HAP-1 (cell line): ENCODE measurements around the gene NELFCD.

Experiments used
- DNase-seq, 2 experiments: peaks; one replicate each; pipeline ENCODE4 v3.0.0-alpha.2; 2016 to 2020; ENCODE audit warnings: low spot score in 2 of 2
- H3K27me3 ChIP-seq: fragments of 250-450 bp; sonication (Bioruptor Pico); 2 replicates; pipeline ENCODE4 v1.5.1; 2020; ENCODE audit warnings: low read depth, mild to moderate bottlenecking, moderate library complexity
- H3K36me3 ChIP-seq: fragments of 250-450 bp; sonication (Bioruptor Pico); replicated peaks from 2 replicates; pipeline ENCODE4 v1.5.1; 2020; ENCODE audit warnings: mild to moderate bottlenecking
- H3K4me1 ChIP-seq: fragments of 250-450 bp; sonication (Bioruptor Pico); 2 replicates; pipeline ENCODE4 v1.5.1; 2020; ENCODE audit warnings: mild to moderate bottlenecking
- H3K4me3 ChIP-seq: fragments of 250-450 bp; sonication (Bioruptor Pico); 2 replicates; pipeline ENCODE4 v1.5.1; 2020; ENCODE audit warnings: mild to moderate bottlenecking, moderate library complexity
- H3K9me3 ChIP-seq: fragments of 250-450 bp; sonication (Bioruptor Pico); 2 replicates; pipeline ENCODE4 v1.5.1; 2020; ENCODE audit warnings: mild to moderate bottlenecking, moderate library complexity
- in situ Hi-C: fragments of 300-500 bp; cut with MboI; formaldehyde crosslinking; loops from 3 replicates; pipeline ENCODE4 v1.14.3; 2020; ENCODE audit warnings: low sequenced_read_pairs, inconsistent platforms, mixed read lengths

NELFCD gene

DNA sequence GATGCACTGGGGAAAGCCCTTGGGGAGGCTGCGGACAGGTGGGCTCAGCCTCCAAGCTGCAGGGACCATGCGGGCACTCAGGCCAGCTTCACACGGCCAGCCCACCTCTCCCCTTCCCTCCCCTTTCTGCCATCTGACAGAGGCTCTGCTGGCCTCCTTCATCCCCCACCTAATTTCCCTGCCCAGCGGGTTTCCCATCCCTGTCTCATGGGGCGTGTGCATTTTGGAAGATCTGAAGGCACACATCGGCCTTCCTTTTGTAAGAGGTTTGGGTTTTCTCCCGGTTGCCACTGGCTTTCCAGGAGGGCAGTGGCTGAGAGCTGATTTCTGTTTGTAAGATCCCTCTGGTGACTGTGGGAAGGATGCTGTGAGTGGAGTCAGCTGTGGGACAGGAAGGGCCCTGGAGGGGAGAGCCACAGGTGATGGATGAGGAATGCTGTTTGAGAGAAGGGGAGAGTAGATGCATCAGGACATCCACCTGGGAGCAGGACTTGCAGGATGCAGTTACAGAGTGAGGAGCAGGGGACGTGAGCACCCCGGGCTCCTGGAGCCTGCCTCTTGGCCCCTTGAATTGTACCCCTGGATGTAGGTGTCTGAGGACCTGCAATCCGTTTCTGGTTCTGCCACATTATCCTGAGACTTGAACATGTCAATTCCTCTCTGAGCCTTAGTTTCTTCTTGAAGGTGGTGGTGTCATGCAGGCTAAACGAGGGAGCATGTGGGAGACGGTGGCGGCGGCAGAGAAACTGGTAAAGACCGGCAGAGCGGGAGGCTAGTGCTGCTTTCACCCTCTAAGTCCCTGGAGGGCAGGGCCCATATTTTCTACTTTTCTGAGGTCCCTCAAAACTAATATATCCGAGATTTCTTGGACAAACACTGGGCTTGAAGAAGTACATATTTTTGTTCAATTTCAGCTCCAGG is 32.2 kb downstream of the NELFCD start:
- Histone ChIP-seq H3K4me1 (peaks cover 9% of the 10 kb centered on the region), H3K27me3 (no peaks in the 10 kb centered on the region), H3K9me3 (no peaks in the 10 kb centered on the region), H3K4me3 (no peak overlapping the region), H3K36me3 (no peaks in the 10 kb centered on the region)
- no peak for DNase-seq
- in situ Hi-C loops: no loop called here

DNA sequence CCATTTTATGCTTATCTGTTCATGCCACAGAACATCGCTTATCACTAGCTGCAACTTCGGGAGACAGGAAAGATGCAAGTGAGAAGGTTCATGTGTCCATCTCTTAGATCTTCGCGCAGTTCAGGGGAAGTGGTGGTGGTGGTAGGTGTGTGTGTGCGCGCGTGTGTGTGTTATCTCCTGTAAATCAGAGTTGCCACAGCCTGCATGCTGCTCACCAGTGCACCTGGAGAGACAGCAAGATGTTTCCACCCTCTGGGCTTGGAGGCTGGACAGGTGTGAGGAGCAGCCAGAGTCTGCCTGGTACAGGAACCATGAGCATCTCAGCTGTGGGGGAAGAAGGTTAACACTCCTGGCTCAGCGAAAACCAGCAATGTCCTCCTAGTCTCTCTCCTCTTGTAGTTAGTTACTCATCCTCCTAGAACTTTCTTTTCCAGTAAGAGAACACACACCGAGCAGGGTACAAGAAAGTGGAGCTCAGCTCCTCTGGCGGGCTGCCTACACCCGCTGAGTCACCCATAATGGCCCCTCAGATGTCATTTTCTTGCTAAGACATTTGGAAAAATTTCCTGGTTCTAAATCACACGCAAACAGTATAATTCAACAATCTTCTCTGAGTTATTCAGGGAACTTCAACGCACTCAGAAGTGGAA is 33.0 kb downstream of the NELFCD start:
- peaks cover 9% of the 10 kb centered on the region for H3K4me1 ChIP-seq

DNA sequence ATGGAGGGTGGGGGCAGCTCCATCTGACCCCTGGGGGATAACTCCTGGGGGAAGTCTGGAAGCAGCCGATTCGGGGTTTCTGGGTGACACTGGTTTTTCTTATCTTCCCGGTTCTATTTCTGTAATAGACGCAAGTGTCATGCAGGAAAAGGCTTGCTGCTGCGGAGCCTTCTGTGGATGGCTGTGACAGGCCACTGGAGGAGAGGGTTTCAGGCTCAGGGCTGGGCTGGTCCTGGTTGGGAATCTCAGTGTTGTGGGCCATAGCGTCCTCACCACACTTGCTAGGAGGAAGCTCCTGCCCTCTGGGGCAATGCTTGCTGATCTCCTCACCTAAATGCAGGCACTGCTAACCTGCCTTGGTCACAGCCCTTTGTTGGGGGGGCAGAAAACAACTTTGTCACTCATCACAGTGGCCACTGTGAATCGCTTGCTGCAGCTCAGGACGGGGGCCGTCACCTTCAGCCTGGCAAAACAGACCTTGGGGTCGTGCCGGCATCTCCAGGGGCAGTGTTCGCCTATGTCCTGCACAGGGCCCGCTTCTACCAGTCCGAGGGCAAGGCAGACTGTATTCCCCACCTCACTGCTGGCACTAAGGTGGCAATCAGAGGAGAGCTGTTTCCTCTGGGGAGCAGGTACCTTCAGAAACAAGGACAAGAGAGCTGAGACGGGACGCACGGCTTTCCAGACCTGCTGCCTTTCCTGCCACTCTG is 33.8 kb downstream of the NELFCD start:
- H3K27me3 ChIP-seq: no peaks in the 10 kb centered on the region
- no peaks in the 10 kb centered on the region; the same call in 1 of the 2 replicates for H3K36me3 ChIP-seq
- peaks cover 9% of the 10 kb centered on the region for H3K4me1 ChIP-seq
- in situ Hi-C loops: no loop called here
- no peak overlapping the region for H3K4me3 ChIP-seq
- DNase-seq: no peak
- no peaks in the 10 kb centered on the region for H3K9me3 ChIP-seq

More for the DNA sequence above, 33.0 kb downstream of the NELFCD start:
- in situ Hi-C loops: no loop called here
- DNase-seq: no peak
- Histone ChIP-seq H3K9me3 (no peaks in the 10 kb centered on the region), H3K4me3 (no peak overlapping the region), H3K36me3 (no peaks in the 10 kb centered on the region), H3K27me3 (no peaks in the 10 kb centered on the region)

DNA sequence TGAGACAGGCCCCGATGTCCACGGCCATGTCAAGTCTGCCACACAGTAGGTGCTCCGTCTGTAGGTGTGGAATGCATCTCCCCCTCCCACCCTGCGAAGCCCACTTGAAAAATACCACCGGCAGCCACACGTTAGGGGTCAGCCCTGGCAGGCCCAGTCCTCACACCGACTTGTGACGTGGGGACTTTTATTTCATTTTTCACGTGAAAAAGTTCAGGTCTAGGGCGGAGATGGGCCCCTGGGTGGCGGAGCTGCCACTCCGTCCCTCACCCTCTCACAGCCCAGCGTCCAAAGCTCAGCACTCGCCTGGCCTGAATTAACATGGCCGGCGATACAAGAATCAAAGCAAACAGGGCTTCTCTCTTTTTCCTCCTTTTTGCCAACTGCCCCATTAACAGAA is 34.4 kb downstream of the NELFCD start:
- H3K4me3 ChIP-seq: no peak overlapping the region
- DNase-seq: no peak
- no peaks in the 10 kb centered on the region for H3K9me3 ChIP-seq
- peaks cover 9% of the 10 kb centered on the region for H3K4me1 ChIP-seq
- in situ Hi-C loops: no loop called here
- no peaks in the 10 kb centered on the region; the same call in 1 of the 2 replicates for H3K36me3 ChIP-seq
- no peaks in the 10 kb centered on the region for H3K27me3 ChIP-seq

DNA sequence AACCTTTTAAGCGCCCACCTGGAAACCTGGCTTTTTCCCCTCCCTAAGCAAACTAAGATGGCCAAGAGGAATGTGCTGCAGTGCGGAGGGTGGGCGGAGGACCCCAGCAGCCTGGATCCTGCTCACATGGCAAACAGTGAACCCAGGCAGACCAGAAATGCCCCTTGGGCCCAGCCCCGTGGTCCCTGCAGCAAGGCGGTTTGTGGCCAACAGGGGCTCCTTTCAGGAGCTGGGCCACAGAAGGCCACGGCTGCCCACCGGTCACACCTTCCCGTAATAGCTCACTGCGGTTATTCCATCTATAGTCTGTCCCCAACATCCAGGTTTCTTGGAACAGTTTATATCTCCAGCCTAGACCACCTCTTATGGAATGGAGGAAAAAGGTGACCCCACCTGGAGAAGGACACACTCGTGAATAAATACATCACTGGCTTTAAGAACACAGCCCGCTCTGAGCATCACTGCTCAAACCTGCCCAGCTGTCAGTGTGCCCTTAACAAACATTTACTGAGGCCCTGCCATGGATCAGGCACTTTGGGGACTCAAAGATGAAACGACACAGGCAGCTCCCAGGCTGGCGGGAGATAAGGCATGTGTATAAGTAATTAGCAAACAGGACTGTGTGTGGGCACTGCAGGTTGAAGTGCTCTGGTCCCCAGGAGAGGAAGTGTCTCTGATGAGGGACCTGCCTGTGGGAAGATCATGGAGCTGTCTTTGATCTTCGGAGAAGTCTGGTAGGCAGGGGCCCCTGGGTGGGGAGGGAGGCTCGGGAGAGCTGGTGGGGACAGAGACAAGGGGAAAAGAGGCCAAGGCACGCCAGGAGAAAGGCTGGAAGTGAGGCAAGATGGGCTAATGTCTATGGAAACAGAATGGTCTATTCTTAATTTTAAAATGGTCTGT is 35.0 kb downstream of the NELFCD start:
- DNase-seq: no peak
- no peaks in the 10 kb centered on the region for H3K27me3 ChIP-seq
- no peak overlapping the region for H3K4me3 ChIP-seq
- H3K36me3 ChIP-seq: no peaks in the 10 kb centered on the region; the same call in 1 of the 2 replicates
- in situ Hi-C loops: no loop called here
- no peaks in the 10 kb centered on the region for H3K9me3 ChIP-seq
- peaks cover 5% of the 10 kb centered on the region for H3K4me1 ChIP-seq

DNA sequence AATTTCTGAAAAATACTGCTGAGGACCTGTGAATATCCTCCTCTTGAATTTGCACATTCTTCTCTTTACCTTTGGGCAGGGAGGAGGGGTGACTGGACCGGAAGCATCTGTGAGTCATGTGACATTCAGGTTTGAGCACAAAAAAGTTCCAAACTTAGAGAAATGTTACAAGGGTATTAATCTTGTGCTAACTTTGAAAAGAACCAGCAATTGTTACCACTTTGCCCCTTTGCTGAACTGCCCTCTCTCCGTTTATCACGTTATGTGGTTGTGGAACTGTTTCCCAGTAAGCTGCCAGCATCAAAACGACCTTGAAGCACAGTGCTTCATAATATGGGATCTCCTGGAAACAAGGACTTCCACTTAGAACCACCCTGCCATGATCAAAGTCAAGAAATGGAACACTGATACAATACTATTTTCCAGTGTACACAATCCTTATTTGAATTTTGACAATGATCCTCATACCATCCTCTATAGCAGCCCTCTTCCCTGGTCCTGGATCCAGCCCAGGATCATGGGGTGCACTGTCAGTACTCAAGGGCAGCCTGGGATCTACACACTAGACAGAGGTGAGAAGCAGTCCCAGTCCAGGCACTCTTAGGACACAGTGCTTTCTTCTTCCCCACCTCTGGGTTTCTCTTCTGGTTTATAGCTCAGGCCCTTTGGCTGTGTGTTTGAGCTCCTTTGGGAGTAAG is 35.9 kb downstream of the NELFCD start:
- DNase-seq: no peak

DNA sequence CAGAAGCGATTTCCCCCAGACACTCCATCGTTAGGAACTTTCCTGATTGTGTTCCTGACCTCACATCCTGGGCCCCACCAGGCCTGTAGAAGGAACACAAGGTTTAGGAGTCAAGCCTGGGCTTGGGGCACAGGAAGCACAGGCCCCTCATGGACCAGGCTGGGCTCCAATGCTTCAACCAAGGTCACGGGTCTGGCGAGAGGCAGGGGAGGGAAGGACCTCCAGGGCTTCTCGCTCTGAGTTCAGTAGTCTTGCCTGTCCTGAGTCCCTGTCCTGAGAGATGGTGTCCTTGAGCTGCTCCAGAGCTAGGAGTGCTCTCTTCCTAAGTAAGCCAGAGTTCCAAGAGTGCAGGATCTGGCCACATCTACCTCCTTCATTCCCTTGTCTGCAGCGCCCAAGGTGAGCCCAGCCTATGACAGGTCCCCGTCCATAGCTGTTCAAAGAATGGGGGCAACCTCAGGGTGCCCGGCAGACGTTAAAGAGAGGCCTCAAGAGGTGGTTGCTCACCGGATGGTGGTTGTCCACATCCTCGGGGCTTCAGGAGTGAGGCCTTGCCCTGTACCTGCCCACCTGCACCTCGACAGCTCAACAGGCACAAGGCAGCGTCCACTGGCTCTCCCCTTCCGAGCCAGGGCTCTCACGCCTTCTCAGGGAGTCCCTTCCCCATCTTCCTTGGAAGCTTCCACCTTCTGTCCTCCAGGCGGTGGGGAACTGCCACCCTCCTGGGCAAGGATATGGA is 36.6 kb downstream of the NELFCD start:
- no peak overlapping the region for H3K4me3 ChIP-seq
- in situ Hi-C loops: no loop called here
- no peaks in the 10 kb centered on the region for H3K27me3 ChIP-seq
- peaks cover 3% of the 10 kb centered on the region for H3K36me3 ChIP-seq
- no peaks in the 10 kb centered on the region for H3K9me3 ChIP-seq
- DNase-seq: no peak
- no peaks in the 10 kb centered on the region; the same call in 1 of the 2 replicates for H3K4me1 ChIP-seq

More for the DNA sequence above, 35.9 kb downstream of the NELFCD start:
- H3K9me3 ChIP-seq: no peaks in the 10 kb centered on the region
- H3K36me3 ChIP-seq: no peaks in the 10 kb centered on the region; the same call in 1 of the 2 replicates
- no peaks in the 10 kb centered on the region for H3K27me3 ChIP-seq
- no peaks in the 10 kb centered on the region; the same call in 1 of the 2 replicates for H3K4me1 ChIP-seq
- in situ Hi-C loops: no loop called here
- H3K4me3 ChIP-seq: no peak overlapping the region

DNA sequence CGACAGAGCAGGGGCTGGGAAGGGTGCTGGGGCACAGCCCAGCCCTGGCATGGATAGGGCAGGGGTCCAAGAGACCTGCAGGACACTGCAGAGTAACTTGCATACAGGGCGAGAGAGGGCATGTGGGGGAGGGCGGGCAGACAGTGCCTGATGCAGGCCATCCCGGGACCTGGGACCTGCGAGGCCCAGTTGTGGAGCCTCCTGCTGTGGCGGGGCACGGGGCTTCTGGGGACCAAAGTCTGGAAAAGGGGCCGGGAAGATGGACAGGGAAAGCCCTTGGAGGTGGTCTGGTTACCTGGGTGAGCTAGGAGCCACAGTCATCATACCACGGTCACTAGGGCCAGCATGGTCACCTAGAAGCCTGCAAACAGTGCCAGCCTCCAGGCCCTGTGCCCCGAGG is 37.8 kb downstream of the NELFCD start:
- Histone ChIP-seq H3K4me1 (no peaks in the 10 kb centered on the region; the same call in 1 of the 2 replicates), H3K27me3 (no peaks in the 10 kb centered on the region), H3K9me3 (no peaks in the 10 kb centered on the region), H3K36me3 (peaks cover 14% of the 10 kb centered on the region), H3K4me3 (no peak overlapping the region)
- in situ Hi-C loops: no loop called here
- DNase-seq: no peak

DNA sequence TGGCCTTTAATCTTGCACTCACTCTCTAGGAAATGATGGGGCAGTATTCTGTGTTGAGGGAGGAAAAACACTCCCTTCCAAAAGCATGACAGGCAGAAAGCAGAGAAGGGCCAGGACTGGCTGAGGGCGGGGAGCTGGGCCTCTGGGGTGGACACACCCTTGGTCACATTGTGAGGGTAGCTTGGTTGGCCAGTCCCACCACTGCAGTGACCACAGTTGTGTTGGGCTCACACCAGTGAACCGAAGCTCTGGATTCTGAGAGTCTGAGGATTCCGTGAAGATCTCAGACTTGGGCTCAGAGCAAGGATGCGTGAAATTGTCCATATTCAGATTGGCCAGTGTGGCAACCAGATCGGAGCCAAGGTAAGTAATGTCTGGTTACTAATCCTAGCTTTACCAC is 38.2 kb downstream of the NELFCD start, which contains the start of gene TUBB1:
Gene TUBB1 (plus strand): TSS at position 213 of the 400 bp plus-strand sequence. CDS start 94 bp downstream, at position 307.
- no peak for DNase-seq
- H3K36me3 ChIP-seq: peaks cover 18% of the 10 kb centered on the region
- no peaks in the 10 kb centered on the region for H3K27me3 ChIP-seq
- no peaks in the 10 kb centered on the region; the same call in 1 of the 2 replicates for H3K4me1 ChIP-seq
- H3K9me3 ChIP-seq: no peaks in the 10 kb centered on the region
- in situ Hi-C loops: no loop called here
- H3K4me3 ChIP-seq: no peak within 1 kb of the TSS

DNA sequence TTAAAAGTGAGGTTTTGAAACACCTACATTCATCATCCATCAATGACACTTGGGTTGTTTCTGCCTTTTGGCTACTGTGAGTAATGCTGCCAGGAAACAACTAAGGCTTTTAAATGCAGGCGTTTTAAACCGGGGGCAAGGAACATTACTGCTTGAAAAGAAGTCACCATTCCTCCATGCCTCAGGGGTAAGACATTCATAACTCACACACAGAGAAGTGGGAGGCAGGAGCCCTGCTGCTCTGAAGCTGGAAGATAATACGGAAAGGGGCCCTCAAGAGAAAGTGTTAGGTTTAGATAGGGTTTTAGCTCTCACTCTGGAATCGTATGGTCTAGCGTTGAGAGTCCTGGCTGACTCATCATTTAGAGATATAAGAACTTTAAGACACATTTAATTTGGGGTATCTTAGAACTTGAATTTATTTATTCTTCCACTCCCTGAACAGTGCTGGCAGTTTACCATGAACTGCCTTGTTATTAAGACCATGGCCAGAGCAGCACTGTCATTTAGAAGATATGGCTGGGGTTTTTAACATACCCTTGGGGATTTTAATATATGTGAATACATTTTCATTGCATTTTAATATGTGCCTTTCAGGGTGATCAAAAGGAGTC is 40.0 kb downstream of the NELFCD start:
- H3K27me3 ChIP-seq: no peaks in the 10 kb centered on the region
- no peak overlapping the region for H3K4me3 ChIP-seq
- no peaks in the 10 kb centered on the region; the same call in 1 of the 2 replicates for H3K4me1 ChIP-seq
- in situ Hi-C loops: no loop called here
- H3K36me3 ChIP-seq: peaks cover 36% of the 10 kb centered on the region
- H3K9me3 ChIP-seq: no peaks in the 10 kb centered on the region
- no peak for DNase-seq

DNA sequence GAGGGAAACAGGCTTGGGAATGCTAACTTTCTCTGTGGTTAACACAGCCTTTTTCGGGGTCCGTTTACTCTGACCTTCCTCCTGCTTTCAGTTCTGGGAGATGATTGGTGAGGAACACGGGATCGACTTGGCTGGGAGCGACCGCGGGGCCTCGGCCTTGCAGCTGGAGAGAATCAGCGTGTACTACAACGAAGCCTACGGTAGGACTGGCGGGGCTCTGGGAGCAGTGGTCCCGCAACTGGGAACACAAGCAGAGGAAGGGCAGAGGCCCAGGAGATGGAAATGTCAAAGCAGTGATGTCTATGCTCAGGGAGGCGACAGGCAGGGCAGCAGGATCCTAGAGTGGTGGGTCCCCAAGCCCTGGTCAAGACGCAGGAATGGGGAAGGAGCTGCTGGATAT is 41.7 kb downstream of the NELFCD start:
- Histone ChIP-seq H3K4me3 (no peak overlapping the region), H3K36me3 (peaks cover 52% of the 10 kb centered on the region), H3K9me3 (no peaks in the 10 kb centered on the region), H3K27me3 (no peaks in the 10 kb centered on the region), H3K4me1 (peaks cover under 1% of the 10 kb centered on the region)
- in situ Hi-C loops: no loop called here
- no peak for DNase-seq
